A549 (cell line): ENCODE measurements around the gene PLSCR2. TPM values are rescaled to one million over a fixed set of nuclear protein-coding genes. Genes with fewer than 3 reads are reported as not detected.

ENCODE experiments used
- ATAC-seq, 2 experiments: fragments of 200-7000 bp in 1 of 2; fragments of >200 bp in 1 of 2; cut with Nextera tagmentation in 1 of 2; cut with Tn5 transposase in 1 of 2; 3 replicates each; pipeline versions ENCODE4 v1.8.0 to v1.9.1; 2018 to 2020; ENCODE audit warnings: mild to moderate bottlenecking in 1 of 2, moderate library complexity in 1 of 2
- CTCF ChIA-PET: fragments of 300-600 bp; sonication (Branson Sonifier 250); formaldehyde crosslinking; extraction: SDS; loops from one replicate; lab custom pipeline; 2021; ENCODE audit warnings: antibody characterized with exemption, inconsistent platforms; lab: Yijun Ruan, JAX
- POLR2A ChIA-PET: fragments of 350-600 bp; formaldehyde crosslinking; extraction: SDS; loops from one replicate; lab custom pipeline; 2021; ENCODE audit warnings: antibody characterized with exemption, inconsistent platforms; lab: Yijun Ruan, JAX
- DNase-seq, 2 experiments: peaks; one replicate each; pipeline versions ENCODE4 v3.0.0 to v3.0.0-alpha.2; 2011 to 2016; ENCODE audit warnings: low read depth in 1 of 2, low spot score in 1 of 2
- FAIRE-seq: peaks from 2 replicates; lab custom pipeline; 2011; peaks lifted over from hg19 to GRCh38; lab: Jason Lieb, UNC
- H3K27ac ChIP-seq, 2 experiments: fragments of >200 bp; sonication (Bioruptor Twin); formaldehyde crosslinking; 3 replicates each; pipeline ENCODE4 v1.5.1; 2016 to 2017
- H3K4me1 ChIP-seq: fragments of >200 bp; sonication (Bioruptor Twin); formaldehyde crosslinking; 3 replicates; pipeline ENCODE4 v1.6.1; 2016
- H3K4me2 ChIP-seq: fragments of >200 bp; sonication (Bioruptor Twin); formaldehyde crosslinking; 3 replicates; pipeline ENCODE4 v1.6.1; 2016
- H3K4me3 ChIP-seq: fragments of >200 bp; sonication (Bioruptor Twin); formaldehyde crosslinking; 3 replicates; pipeline ENCODE4 v1.5.1; 2016
- H3K9me3 ChIP-seq: fragments of >200 bp; sonication (Bioruptor Twin); formaldehyde crosslinking; 3 replicates; pipeline ENCODE4 v1.6.1; 2016
- CBX2 ChIP-seq: fragments of 200-600 bp; sonication (generic); IDR thresholded peaks from 2 replicates; pipeline ENCODE4 v1.6.1; 2016; ENCODE audit warnings: low read depth, mild to moderate bottlenecking, borderline replicate concordance
- EHF ChIP-seq: fragments of 250-450 bp; sonication (Bioruptor Pico); IDR thresholded peaks from 2 replicates; pipeline ENCODE4 v1.5.0; 2020; ENCODE audit warnings: mild to moderate bottlenecking
- ESRRA ChIP-seq: fragments of 150-350 bp; IDR thresholded peaks from 2 replicates; pipeline ENCODE4 v1.6.1; 2014; ENCODE audit warnings: mild to moderate bottlenecking, low read length, borderline replicate concordance
- FOSB ChIP-seq: fragments of 250-450 bp; sonication (Bioruptor Pico); IDR thresholded peaks from 2 replicates; pipeline ENCODE4 v1.5.0; 2020; ENCODE audit warnings: mild to moderate bottlenecking, moderate library complexity
- FOSL2 ChIP-seq, 2 experiments: fragments of 450-650 bp in 1 of 2; fragments of >200 bp in 1 of 2; sonication (Bioruptor Twin) in 1 of 2; formaldehyde crosslinking; IDR thresholded peaks; 2 replicates each; pipeline versions ENCODE4 v1.5.0 to v1.6.1; 2016 to 2020; ENCODE audit warnings: mild to moderate bottlenecking in 1 of 2, moderate library complexity in 1 of 2
- HDAC2 ChIP-seq: fragments of 200-600 bp; sonication (generic); IDR thresholded peaks from 2 replicates; pipeline ENCODE4 v1.6.1; 2016
- HEYL ChIP-seq: fragments of 250-450 bp; sonication (Bioruptor Pico); IDR thresholded peaks from 2 replicates; pipeline ENCODE4 v1.8.0; 2021; ENCODE audit warnings: mild to moderate bottlenecking, moderate library complexity
- JUN ChIP-seq, 2 experiments: fragments of >200 bp; sonication (Bioruptor Twin); formaldehyde crosslinking; IDR thresholded peaks; 2 replicates in 1 of 2; 3 replicates in 1 of 2; pipeline ENCODE4 v1.6.1; 2016 to 2017
- KDM1A ChIP-seq: fragments of 200-600 bp; sonication (generic); IDR thresholded peaks from 2 replicates; pipeline ENCODE4 v1.6.1; 2016; ENCODE audit warnings: low read depth, mild to moderate bottlenecking
- NFE2L2 ChIP-seq: fragments of 150-350 bp; conservative IDR thresholded peaks from 2 replicates; pipeline ENCODE4 v1.6.1; 2014; ENCODE audit warnings: low read length
- NR3C1 ChIP-seq: fragments of >200 bp; sonication (Bioruptor Twin); formaldehyde crosslinking; IDR thresholded peaks from 3 replicates; pipeline ENCODE4 v1.6.1; 2017
- PBX3 ChIP-seq: IDR thresholded peaks from 2 replicates; pipeline ENCODE4 v1.6.1; 2012
- PHF8 ChIP-seq: fragments of 200-600 bp; sonication (generic); IDR thresholded peaks from 2 replicates; pipeline ENCODE4 v1.6.1; 2016; ENCODE audit warnings: low read depth, mild to moderate bottlenecking, antibody characterized with exemption, moderate library complexity, borderline replicate concordance
- RARB ChIP-seq: fragments of 250-450 bp; sonication (Bioruptor Pico); IDR thresholded peaks from 2 replicates; pipeline ENCODE4 v1.8.0; 2021; ENCODE audit warnings: mild to moderate bottlenecking, moderate library complexity
- SREBF2 ChIP-seq: fragments of 450-650 bp; IDR thresholded peaks from 2 replicates; pipeline ENCODE4 v1.6.1; 2014; ENCODE audit warnings: mild to moderate bottlenecking, moderate library complexity
- TFCP2L1 ChIP-seq: fragments of 250-450 bp; sonication (Bioruptor Pico); IDR thresholded peaks from 2 replicates; pipeline ENCODE4 v1.5.0; 2021; ENCODE audit warnings: mild to moderate bottlenecking
- TP53 ChIP-seq: fragments of 250-450 bp; sonication (Bioruptor Pico); IDR thresholded peaks from 2 replicates; pipeline ENCODE4 v1.5.0; 2021; ENCODE audit warnings: mild to moderate bottlenecking, moderate library complexity
- ZFP36 ChIP-seq: fragments of 450-650 bp; IDR thresholded peaks from 2 replicates; pipeline ENCODE4 v1.6.1; 2014; ENCODE audit warnings: borderline replicate concordance; ENCODE audit not compliant: partially characterized antibody
- WGBS: methylation state at CpG from one replicate; pipeline ENCODE4 v1.1.6; 2017; ENCODE audit errors: missing lambda C conversion rate; 5-methylcytosine and 5-hydroxymethylcytosine counted together
- polyA plus RNA-seq, 4 experiments: library from polyadenylated mRNA; depleted of rRNA in 3 of 4; stranded (reverse); fragments of >200 nt; fragmentation: RNase III in 1 of 4; extraction: RNeasy Plus Mini Kit Qiagen cat#74134 plus additional on column Dnase treatment in 1 of 4; gene quantifications; 2 replicates in 3 of 4; 3 replicates in 1 of 4; pipeline ENCODE4 v1.2.3, GENCODE V29; 2011 to 2017
- TF ChIP-seq, protein P1 (sequence below): fragments of 250-450 bp; sonication (Bioruptor Pico); IDR thresholded peaks from 2 replicates; pipeline ENCODE4 v1.5.0; 2021; ENCODE audit warnings: mild to moderate bottlenecking, moderate library complexity, borderline replicate concordance
- TF ChIP-seq, protein P2 (sequence below): fragments of 150-350 bp; IDR thresholded peaks from 2 replicates; pipeline ENCODE4 v1.6.1; 2014; ENCODE audit warnings: low read depth, mild to moderate bottlenecking, low read length

Gene PLSCR2
- polyA plus RNA-seq, 2 of the 4 experiments (the other 2 are of a cell fraction) = 0.10 TPM; not detected in 1

DNA sequence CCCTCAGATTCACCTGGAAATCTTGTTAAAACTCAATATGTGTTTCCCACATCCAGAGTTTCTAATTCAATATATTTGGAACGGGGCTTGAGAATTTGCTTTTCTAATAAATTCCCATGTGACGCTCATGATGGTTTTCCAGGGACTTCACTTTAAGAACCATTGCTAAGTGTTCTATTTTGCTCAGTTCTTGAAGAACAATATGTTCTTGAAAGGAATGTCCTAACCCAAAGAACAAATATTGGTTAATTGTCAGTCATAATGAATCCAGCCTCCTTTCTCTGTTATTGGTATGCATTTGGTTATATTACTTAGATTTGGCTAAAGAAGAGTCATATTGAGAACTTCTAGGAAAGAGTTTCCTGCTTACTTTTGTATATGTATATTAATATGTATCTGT is 4.4 kb upstream of the PLSCR2 start:
- H3K4me2 ChIP-seq = no peak overlapping the region
- 95% methylated on average over 2 of the region's 2 CpGs for WGBS
- CTCF ChIA-PET = no interaction called here
- no peak overlapping the region for H3K4me3 ChIP-seq
- no peak for TF ChIP-seq RARB (CRISPR knock-in tag)
- no peak for TF ChIP-seq ZFP36
- TF ChIP-seq SREBF2 = no peak
- TF ChIP-seq TP53 (CRISPR knock-in tag) = no peak
- no peak for TF ChIP-seq HEYL (CRISPR knock-in tag)
- no peak for TF ChIP-seq NR3C1
- no peak for TF ChIP-seq CBX2
- TF ChIP-seq FOSB (CRISPR knock-in tag) = no peak
- TF ChIP-seq FOSL2 (IDR thresholded peaks at IDR 0.05) = no peak
- no peak for TF ChIP-seq FOSL2 (CRISPR knock-in tag; IDR thresholded peaks at IDR 0.05)
- no peak for TF ChIP-seq PBX3
- TF ChIP-seq PHF8 = no peak
- no peak for TF ChIP-seq HDAC2
- TF ChIP-seq ESRRA = no peak
- no peak for TF ChIP-seq EHF (CRISPR knock-in tag)
- TF ChIP-seq TFCP2L1 (CRISPR knock-in tag) = no peak
- no peak for TF ChIP-seq JUN (IDR thresholded peaks at IDR 0.05)
- TF ChIP-seq, protein P1, sequence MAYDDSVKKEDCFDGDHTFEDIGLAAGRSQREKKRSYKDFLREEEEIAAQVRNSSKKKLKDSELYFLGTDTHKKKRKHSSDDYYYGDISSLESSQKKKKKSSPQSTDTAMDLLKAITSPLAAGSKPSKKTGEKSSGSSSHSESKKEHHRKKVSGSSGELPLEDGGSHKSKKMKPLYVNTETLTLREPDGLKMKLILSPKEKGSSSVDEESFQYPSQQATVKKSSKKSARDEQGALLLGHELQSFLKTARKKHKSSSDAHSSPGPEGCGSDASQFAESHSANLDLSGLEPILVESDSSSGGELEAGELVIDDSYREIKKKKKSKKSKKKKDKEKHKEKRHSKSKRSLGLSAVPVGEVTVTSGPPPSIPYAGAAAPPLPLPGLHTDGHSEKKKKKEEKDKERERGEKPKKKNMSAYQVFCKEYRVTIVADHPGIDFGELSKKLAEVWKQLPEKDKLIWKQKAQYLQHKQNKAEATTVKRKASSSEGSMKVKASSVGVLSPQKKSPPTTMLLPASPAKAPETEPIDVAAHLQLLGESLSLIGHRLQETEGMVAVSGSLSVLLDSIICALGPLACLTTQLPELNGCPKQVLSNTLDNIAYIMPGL (CRISPR knock-in tag) = no peak
- no peak for TF ChIP-seq NFE2L2
- TF ChIP-seq KDM1A = no peak
- TF ChIP-seq, protein P2, sequence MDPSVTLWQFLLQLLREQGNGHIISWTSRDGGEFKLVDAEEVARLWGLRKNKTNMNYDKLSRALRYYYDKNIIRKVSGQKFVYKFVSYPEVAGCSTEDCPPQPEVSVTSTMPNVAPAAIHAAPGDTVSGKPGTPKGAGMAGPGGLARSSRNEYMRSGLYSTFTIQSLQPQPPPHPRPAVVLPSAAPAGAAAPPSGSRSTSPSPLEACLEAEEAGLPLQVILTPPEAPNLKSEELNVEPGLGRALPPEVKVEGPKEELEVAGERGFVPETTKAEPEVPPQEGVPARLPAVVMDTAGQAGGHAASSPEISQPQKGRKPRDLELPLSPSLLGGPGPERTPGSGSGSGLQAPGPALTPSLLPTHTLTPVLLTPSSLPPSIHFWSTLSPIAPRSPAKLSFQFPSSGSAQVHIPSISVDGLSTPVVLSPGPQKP = no peak
- POLR2A ChIA-PET = no interaction called here
- no peak for DNase-seq
- H3K9me3 ChIP-seq = no peaks in the 10 kb centered on the region
- H3K4me1 ChIP-seq = peaks cover 10% of the 10 kb centered on the region; the same call in 2 of the 3 replicates
- ATAC-seq = no peak
- no peak overlapping the region; a peak in 1 of 6 replicates for H3K27ac ChIP-seq
- no peak for FAIRE-seq

- H3K9me3 ChIP-seq = no peaks in the 10 kb centered on the region
- WGBS = 80% methylated on average over 1 of the region's 1 CpG
- ChIA-PET POLR2A (no interaction called here), CTCF (no interaction called here)
- H3K4me2 ChIP-seq = no peak overlapping the region
- H3K27ac ChIP-seq = no peak overlapping the region; a peak in 1 of 6 replicates
- TF ChIP-seq CBX2 = no peak
- TF ChIP-seq, protein P2 = no peak
- no peak for ATAC-seq
- no peak overlapping the region for H3K4me3 ChIP-seq
- DNase-seq = no peak
- no peak for FAIRE-seq
- H3K4me1 ChIP-seq = peaks cover 22% of the 10 kb centered on the region; the same call in 2 of the 3 replicates
These were observed 3.2 kb upstream of the PLSCR2 start for GRCh38 chr3:146472611-146473010.
